HG03097 (cell line): Measurements from ENCODE around the gene ADGRL3.

Experiments
- ATAC-seq: cut with Tn5 transposase; IDR thresholded peaks from one replicate; pipeline ENCODE4 v1.9.1; 2021; ENCODE audit not compliant: unreplicated experiment, low FRiP score

The ADGRL3 gene

GRCh38 chr4:61200187-61200915 is at the start of gene ADGRL3:
TSS of gene ADGRL3 (plus strand) at chr4:61200326.
- no peak for ATAC-seq

- ATAC-seq = no peak
These were observed 47.7 kb upstream of the ADGRL3 start for GRCh38 chr4:61152433-61152832.

DNA sequence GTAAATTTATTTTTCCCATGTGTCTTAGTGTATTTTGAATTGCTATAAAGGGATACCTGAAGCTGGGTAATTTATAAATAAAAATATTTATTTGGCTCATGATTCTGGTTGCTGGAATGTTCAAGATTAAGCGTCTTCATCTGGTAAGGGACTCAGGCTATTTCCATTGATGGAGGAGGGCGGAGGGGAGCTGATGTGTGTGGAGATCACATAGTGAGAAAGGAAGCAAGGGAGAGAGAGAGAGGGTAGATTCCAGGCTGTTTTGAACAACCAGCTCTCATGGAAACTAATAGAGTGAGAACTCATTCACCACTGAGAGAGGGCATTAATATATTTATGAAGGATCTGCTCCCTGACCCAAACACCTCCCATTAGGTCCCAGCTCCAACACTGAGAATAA is 39.6 kb upstream of the ADGRL3 start:
- no peak for ATAC-seq

DNA sequence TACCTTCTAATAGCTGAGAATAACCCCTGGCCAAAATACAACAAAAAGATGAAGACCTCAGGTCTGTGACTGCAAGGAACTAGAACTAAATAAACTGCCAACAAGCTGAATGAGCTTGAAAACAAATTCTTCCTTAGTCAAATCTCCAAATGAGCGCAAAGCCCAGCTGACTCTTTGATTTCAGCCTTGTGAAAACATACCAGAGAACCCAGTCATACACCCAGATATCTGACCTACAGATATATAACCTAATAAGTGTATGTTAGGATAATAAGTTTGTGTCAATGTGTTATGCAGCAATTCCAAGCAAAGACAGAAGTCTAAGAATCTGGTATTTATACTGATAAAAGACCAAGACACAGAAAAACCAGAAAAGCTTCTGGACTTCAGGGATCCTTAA is 38.0 kb upstream of the ADGRL3 start:
- ATAC-seq = no peak

- ATAC-seq = no peak
These were observed 26.3 kb upstream of the ADGRL3 start for GRCh38 chr4:61173799-61174198.

DNA sequence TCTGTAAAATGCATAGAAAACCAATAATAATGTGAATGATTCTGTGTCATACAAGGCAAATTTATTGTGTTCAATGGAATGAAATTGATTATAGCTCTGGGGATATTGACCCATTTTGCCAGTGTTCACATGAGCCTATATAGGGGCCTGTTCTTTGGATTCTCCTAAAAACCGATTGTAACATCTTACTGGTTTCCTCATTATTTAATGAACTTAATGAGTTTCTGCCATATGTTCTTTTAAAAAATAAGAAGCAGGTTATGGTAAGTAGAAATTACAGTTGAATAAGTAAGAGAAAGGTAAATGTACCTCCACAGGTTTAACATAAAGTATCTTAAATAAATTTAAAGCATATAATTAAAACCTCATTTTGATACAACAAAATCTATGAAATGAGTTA is 24.6 kb upstream of the ADGRL3 start:
- no peak for ATAC-seq

DNA sequence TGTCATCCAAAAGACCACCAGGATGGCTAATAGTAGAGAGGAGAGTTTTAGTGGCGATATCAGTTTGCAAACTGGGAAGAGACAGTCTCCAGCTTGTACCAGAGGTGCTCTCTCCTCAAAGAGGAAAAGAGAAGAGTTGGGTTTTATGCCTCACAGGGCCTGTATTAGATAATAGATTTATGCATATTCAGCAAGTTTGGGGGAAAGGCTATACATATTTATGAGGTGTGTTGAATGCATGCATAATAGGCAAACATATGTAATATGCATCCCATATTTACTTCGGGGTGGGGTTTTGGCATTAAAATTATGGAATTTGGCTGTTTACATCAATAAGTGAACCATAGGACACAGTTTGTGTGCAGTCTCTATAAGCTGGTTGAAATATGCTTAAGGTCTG is 22.8 kb upstream of the ADGRL3 start:
- no peak for ATAC-seq

- no peak for ATAC-seq
These were observed 19.7 kb upstream of the ADGRL3 start for GRCh38 chr4:61180405-61180804.

DNA sequence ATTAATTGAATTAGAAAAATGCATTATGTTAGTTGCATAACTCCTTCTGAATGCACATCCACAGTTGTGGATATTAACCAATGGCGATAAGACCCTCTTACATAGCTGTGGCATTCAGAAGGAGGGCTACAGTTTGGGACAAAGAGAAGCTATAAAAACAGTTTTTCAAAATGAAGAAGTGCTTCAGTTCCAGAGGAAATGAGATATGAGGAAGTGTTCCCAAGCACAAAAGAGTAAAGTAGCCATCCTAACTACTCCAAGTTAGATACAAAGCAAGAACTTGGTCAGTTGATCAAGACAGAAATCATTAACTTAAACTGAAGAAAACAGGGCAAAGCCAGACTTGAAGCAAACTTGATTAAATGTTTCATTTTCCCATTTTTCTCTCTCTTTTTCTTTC is 17.2 kb upstream of the ADGRL3 start:
- no peak for ATAC-seq

DNA sequence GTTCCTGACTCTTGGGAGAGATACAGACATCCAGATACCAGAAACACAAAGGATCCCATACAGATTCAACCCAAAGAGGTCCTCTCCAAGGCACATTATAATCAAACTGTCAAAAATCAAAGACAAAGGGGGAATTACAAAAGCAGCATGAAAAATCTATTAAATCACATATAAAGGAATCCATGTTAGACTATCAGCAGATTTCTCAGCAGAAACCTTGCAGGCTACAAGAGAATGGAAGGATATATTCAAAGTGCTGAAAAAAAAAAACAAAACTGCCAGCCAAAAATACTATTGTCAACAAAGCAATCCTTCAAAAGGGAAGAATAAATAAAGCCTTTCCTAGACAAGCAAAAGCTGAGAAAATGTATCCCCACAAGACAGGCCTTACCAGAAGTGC is 14.8 kb upstream of the ADGRL3 start:
- ATAC-seq = no peak

- no peak for ATAC-seq
These were observed 7.7 kb upstream of the ADGRL3 start for GRCh38 chr4:61192392-61192791.

- ATAC-seq = no peak
These were observed 6.3 kb upstream of the ADGRL3 start for GRCh38 chr4:61193863-61194262.

- no peak for ATAC-seq
These were observed 5.6 kb upstream of the ADGRL3 start for GRCh38 chr4:61194571-61194970.

- no peak for ATAC-seq
These were observed 5.0 kb upstream of the ADGRL3 start for GRCh38 chr4:61195101-61195500.

DNA sequence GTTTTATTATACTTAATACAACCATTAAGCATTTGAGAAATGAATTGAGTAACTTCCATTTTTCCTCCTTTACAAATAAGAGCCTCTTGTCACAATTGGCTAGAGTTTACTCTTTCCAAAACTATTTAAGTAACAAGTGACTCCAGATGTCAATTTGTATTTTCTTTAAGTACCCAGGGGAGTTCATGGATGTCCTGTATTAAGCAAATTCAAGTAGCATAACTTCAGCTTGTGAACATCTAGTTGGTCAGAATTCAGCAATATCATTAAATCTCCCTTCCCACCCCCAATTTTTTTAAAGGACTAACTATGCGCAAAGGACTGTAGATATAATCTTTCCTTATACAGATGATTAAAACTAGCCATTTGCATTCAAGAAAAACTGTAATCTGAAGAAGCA is 1.4 kb upstream of the ADGRL3 start:
- no peak for ATAC-seq

DNA sequence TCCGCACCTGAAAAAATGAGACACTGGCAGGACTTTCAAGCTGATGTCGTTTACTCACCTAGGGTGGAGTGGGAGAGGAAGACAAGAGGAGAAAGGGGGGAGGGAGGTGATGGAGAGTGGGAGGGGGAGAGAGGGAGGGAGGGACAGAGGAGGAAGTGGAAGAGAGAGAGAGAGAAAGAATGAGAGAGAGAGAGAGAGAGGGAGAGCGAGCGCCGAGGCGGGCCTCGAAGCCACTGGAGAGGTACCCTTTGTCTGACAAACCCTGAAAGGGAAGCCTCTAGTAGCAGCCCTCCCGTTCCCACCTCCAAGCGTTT is 296 bp upstream of the ADGRL3 start:
- ATAC-seq = no peak

- ATAC-seq = no peak
These were observed 895 bp downstream of the ADGRL3 start for GRCh38 chr4:61200916-61201526.

- no peak for ATAC-seq
These were observed 1.4 kb downstream of the ADGRL3 start for GRCh38 chr4:61201561-61201960.

DNA sequence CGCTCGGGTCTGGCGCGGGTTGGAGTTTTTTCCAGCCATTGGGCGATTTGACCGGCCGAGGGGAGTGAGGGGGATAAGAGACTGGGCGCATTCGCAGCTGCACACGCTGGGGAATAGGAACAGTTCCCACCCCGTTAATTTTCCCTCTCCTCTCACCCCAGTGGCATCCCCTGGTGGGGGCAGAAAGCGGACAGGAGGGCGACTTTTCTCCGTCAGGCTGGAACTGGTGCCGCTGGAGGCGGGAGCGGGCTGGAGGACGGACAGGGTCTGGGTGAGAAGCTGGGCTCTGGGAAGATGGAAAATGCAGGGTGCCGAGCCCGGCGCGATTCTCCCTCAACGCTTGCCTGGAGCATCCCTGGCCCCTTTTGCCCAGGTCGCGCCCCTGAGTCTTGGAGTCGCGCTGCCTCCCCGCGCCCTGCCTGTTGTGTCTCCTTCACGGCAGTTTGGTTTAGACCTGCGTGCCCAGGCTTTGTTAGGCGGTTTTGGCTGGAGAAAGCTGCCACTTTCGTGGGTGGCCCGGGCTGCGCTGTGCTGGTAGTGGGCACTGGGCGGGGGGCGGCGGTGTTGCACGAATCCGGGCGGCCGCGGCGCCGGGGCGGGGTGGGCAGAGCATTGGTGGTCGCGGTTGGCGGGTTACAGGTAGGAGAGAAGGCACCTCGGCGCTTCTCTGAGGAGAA is 2.0 kb downstream of the ADGRL3 start:
- ATAC-seq = no peak

DNA sequence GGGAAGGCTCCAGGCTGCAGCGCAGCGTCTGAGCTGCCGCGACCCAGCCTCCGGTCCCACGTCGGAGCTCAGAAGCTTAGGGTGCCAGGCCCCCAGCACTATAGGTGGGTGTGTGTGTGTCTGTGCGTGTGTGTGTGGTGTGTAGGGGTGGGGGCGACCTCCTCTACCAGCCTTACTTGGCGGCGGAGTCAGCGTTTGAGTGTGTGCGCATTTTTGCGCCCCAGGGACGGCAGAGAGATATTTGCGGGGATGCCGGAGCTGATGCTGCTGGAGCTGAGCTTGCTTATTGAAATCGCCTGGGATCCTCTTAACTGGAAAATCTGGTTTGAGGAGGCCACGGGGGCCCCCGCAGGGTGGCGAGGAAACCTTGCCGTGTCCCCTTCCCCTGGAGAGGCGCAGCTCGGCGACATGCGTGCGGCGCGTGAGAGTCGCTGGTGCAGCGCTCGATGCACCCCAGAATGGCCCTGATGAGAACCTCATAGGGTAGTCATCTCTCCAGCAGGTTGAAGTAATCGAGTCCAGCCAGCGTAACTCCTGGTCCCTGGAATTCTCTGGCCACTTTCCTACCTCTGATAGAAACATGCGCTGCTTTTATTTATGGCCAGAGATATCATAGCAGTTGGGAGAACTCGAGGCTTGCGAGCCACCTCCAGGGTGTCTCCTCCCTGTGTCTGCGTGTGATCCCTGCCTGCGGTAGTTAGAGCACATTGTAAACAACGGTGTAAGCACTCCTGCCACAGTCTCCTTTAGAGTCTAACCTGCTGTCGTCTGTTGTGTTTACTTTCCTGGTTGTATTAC is 2.7 kb downstream of the ADGRL3 start:
- no peak for ATAC-seq

DNA sequence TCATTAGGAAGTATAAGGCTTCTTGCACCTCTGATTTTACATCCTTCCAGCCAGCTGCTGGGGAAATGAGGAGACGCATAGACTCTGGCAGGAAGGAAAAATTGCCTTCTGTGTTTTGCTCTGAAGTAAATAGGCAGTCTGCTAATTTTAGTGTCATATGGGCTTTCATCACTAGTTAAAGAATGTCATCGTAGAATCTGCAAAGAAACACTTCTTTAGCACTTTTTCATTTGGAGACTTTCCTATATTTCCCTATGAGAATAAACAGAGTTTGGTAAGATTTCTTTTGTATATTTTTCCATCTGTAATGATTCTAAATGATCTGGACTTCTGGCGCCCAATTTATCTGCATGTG is 3.3 kb downstream of the ADGRL3 start:
- ATAC-seq = no peak
